Trophoblast cell (in vitro differentiated cells and primary cell): ENCODE data around the gene COL25A1.

Source experiments
- DNase-seq, 2 donors: peaks; one replicate each; pipeline ENCODE4 v3.0.0-alpha.2; 2016
- H2AFZ ChIP-seq: 2 replicates; pipeline ENCODE4 v1.6.1; 2013; ENCODE audit warnings: low read length, moderate library complexity, mild to moderate bottlenecking; ENCODE audit not compliant: insufficient read depth, poor library complexity
- H2AK5ac ChIP-seq: 2 replicates; pipeline ENCODE4 v1.6.1; 2013; ENCODE audit warnings: mild to moderate bottlenecking, low read length
- H2BK120ac ChIP-seq: 2 replicates; pipeline ENCODE4 v1.6.1; 2013; ENCODE audit warnings: low read length, mild to moderate bottlenecking, moderate library complexity; ENCODE audit not compliant: insufficient read depth, poor library complexity
- H2BK12ac ChIP-seq: 2 replicates; pipeline ENCODE4 v1.6.1; 2013; ENCODE audit warnings: mild to moderate bottlenecking, low read length, moderate library complexity
- H2BK5ac ChIP-seq: 2 replicates; pipeline ENCODE4 v1.6.1; 2013; ENCODE audit warnings: low read length, low read depth, moderate library complexity, mild to moderate bottlenecking; ENCODE audit not compliant: poor library complexity
- H3K14ac ChIP-seq: 2 replicates; pipeline ENCODE4 v1.6.1; 2013; ENCODE audit warnings: mild to moderate bottlenecking, low read length
- H3K18ac ChIP-seq: 2 replicates; pipeline ENCODE4 v1.6.1; 2013; ENCODE audit warnings: mild to moderate bottlenecking, low read length
- H3K23ac ChIP-seq: 2 replicates; pipeline ENCODE4 v1.6.1; 2013; ENCODE audit warnings: low read length
- H3K27ac ChIP-seq: 2 replicates; pipeline ENCODE4 v1.5.1; 2013; ENCODE audit warnings: low read depth, mild to moderate bottlenecking, inconsistent platforms, low read length, moderate library complexity
- H3K27me3 ChIP-seq: 2 replicates; pipeline ENCODE4 v1.6.1; 2013; ENCODE audit warnings: inconsistent platforms, mild to moderate bottlenecking, low read length, moderate library complexity; ENCODE audit not compliant: insufficient read depth
- H3K36me3 ChIP-seq, 2 experiments: 1 replicate in 1 of 2; 2 replicates in 1 of 2; pipeline ENCODE4 v1.6.1; 2013; ENCODE audit warnings: low read length in 2 of 2, mild to moderate bottlenecking in 2 of 2, moderate library complexity in 1 of 2; ENCODE audit not compliant: insufficient read depth in 2 of 2, control insufficient read depth in 1 of 2
- H3K4ac ChIP-seq: 2 replicates; pipeline ENCODE4 v1.6.1; 2013; ENCODE audit warnings: low read depth, mild to moderate bottlenecking, low read length, moderate library complexity
- H3K4me1 ChIP-seq, 2 experiments: 1 replicate in 1 of 2; 2 replicates in 1 of 2; pipeline ENCODE4 v1.6.1; 2013; ENCODE audit warnings: low read length in 2 of 2, mild to moderate bottlenecking in 2 of 2, moderate library complexity in 1 of 2; ENCODE audit not compliant: insufficient read depth in 2 of 2, control insufficient read depth in 1 of 2
- H3K4me2 ChIP-seq: 2 replicates; pipeline ENCODE4 v1.6.1; 2013; ENCODE audit warnings: inconsistent platforms, mild to moderate bottlenecking, low read length, moderate library complexity
- H3K4me3 ChIP-seq: 2 replicates; pipeline ENCODE4 v1.5.1; 2013; ENCODE audit warnings: mild to moderate bottlenecking, low read depth, low read length, inconsistent platforms
- H3K79me1 ChIP-seq: one replicate; pipeline ENCODE4 v1.6.1; 2013; ENCODE audit warnings: low read length
- H3K79me2 ChIP-seq: 2 replicates; pipeline ENCODE4 v1.6.1; 2013; ENCODE audit warnings: low read length, mild to moderate bottlenecking; ENCODE audit not compliant: control insufficient read depth, insufficient read depth, poor library complexity
- H3K9ac ChIP-seq: 2 replicates; pipeline ENCODE4 v1.6.1; 2013; ENCODE audit warnings: mild to moderate bottlenecking, low read length
- H3K9me3 ChIP-seq: 2 replicates; pipeline ENCODE4 v1.6.1; 2013; ENCODE audit warnings: low read depth, mild to moderate bottlenecking, control low read depth, inconsistent platforms, low read length; ENCODE audit not compliant: insufficient read depth
- H4K12ac ChIP-seq: 2 replicates; pipeline ENCODE4 v1.6.1; 2013; ENCODE audit warnings: low read depth, mild to moderate bottlenecking, low read length, moderate library complexity
- H4K8ac ChIP-seq: 2 replicates; pipeline ENCODE4 v1.6.1; 2013; ENCODE audit warnings: low read depth, mild to moderate bottlenecking, low read length, moderate library complexity
- H4K91ac ChIP-seq: one replicate; pipeline ENCODE4 v1.6.1; 2013; ENCODE audit warnings: low read depth, mild to moderate bottlenecking, low read length, moderate library complexity
- WGBS: extraction: QIAGEN DNeasy Blood & Tissue Kit; methylation state at CpG from one replicate; pipeline ENCODE4 v1.1.7; 2013; ENCODE audit warnings: missing lambda C conversion rate; ENCODE audit not compliant: insufficient read length, insufficient coverage; ENCODE audit errors: extremely low coverage; 5-methylcytosine and 5-hydroxymethylcytosine counted together

Gene COL25A1

GRCh38 chr4:109012286-109012880, 290.1 kb downstream of the COL25A1 start:
- WGBS, result no CpG with 5 or more reads among the region's 37 CpGs
- no peak overlapping the region for H4K12ac ChIP-seq
- no peak overlapping the region for H3K18ac ChIP-seq
- peaks cover 6% of the 10 kb centered on the region for H3K9me3 ChIP-seq
- H3K27ac ChIP-seq, result no peak overlapping the region
- H3K4ac ChIP-seq, result no peak overlapping the region
- H2AFZ ChIP-seq, result no peak overlapping the region
- no peaks in the 10 kb centered on the region for H3K27me3 ChIP-seq
- H3K9ac ChIP-seq, result no peak overlapping the region
- H2BK12ac ChIP-seq, result no peak overlapping the region
- no peak overlapping the region for H2BK5ac ChIP-seq
- H3K14ac ChIP-seq, result no peak overlapping the region
- H3K4me1 ChIP-seq, result no peaks in the 10 kb centered on the region
- no peak overlapping the region for H2AK5ac ChIP-seq
- no peaks in the 10 kb centered on the region for H3K79me2 ChIP-seq
- H3K23ac ChIP-seq, result no peak overlapping the region
- no peaks in the 10 kb centered on the region for H3K79me1 ChIP-seq
- no peak overlapping the region for H4K8ac ChIP-seq
- no peak for DNase-seq
- H2BK120ac ChIP-seq, result no peak overlapping the region
- H3K4me3 ChIP-seq, result no peak overlapping the region
- H4K91ac ChIP-seq, result no peak overlapping the region
- H3K36me3 ChIP-seq, result no peaks in the 10 kb centered on the region
- H3K4me2 ChIP-seq, result no peak overlapping the region

GRCh38 chr4:109011241-109012026, 291.0 kb downstream of the COL25A1 start:
- H2BK12ac ChIP-seq, result no peak overlapping the region
- no peak overlapping the region for H4K91ac ChIP-seq
- no CpG with 5 or more reads among the region's 3 CpGs for WGBS
- H3K14ac ChIP-seq, result no peak overlapping the region
- H3K4me2 ChIP-seq, result no peak overlapping the region
- H3K79me2 ChIP-seq, result no peaks in the 10 kb centered on the region
- no peaks in the 10 kb centered on the region for H3K79me1 ChIP-seq
- no peak for DNase-seq
- H3K27me3 ChIP-seq, result no peaks in the 10 kb centered on the region
- no peak overlapping the region for H3K4ac ChIP-seq
- no peak overlapping the region for H2AFZ ChIP-seq
- no peak overlapping the region for H3K27ac ChIP-seq
- H3K23ac ChIP-seq, result no peak overlapping the region
- H4K12ac ChIP-seq, result no peak overlapping the region
- peaks cover 6% of the 10 kb centered on the region for H3K9me3 ChIP-seq
- H4K8ac ChIP-seq, result no peak overlapping the region
- no peaks in the 10 kb centered on the region for H3K4me1 ChIP-seq
- no peak overlapping the region for H2BK120ac ChIP-seq
- no peaks in the 10 kb centered on the region for H3K36me3 ChIP-seq
- no peak overlapping the region for H3K4me3 ChIP-seq
- no peak overlapping the region for H3K9ac ChIP-seq
- no peak overlapping the region for H3K18ac ChIP-seq
- no peak overlapping the region for H2BK5ac ChIP-seq
- no peak overlapping the region for H2AK5ac ChIP-seq

- no peak overlapping the region for H3K9ac ChIP-seq
- H4K8ac ChIP-seq, result no peak overlapping the region
- H3K4me1 ChIP-seq, result no peaks in the 10 kb centered on the region
- no peak overlapping the region for H3K4me2 ChIP-seq
- H3K14ac ChIP-seq, result no peak overlapping the region
- no CpG with 5 or more reads among the region's 2 CpGs for WGBS
- H3K23ac ChIP-seq, result no peak overlapping the region
- H2BK12ac ChIP-seq, result no peak overlapping the region
- no peak overlapping the region for H2BK5ac ChIP-seq
- H3K79me1 ChIP-seq, result no peaks in the 10 kb centered on the region
- H3K4me3 ChIP-seq, result no peak overlapping the region
- no peak overlapping the region for H2AFZ ChIP-seq
- no peaks in the 10 kb centered on the region for H3K36me3 ChIP-seq
- H2BK120ac ChIP-seq, result no peak overlapping the region
- H3K27me3 ChIP-seq, result no peaks in the 10 kb centered on the region
- H3K79me2 ChIP-seq, result no peaks in the 10 kb centered on the region
- no peak overlapping the region for H4K12ac ChIP-seq
- H2AK5ac ChIP-seq, result no peak overlapping the region
- H3K9me3 ChIP-seq, result peaks cover 6% of the 10 kb centered on the region
- H3K18ac ChIP-seq, result no peak overlapping the region
- H3K27ac ChIP-seq, result no peak overlapping the region
- H3K4ac ChIP-seq, result no peak overlapping the region
- no peak overlapping the region for H4K91ac ChIP-seq
- no peak for DNase-seq
These were observed 291.9 kb downstream of the COL25A1 start for GRCh38 chr4:109010521-109010920.

GRCh38 chr4:109009909-109010308, 292.5 kb downstream of the COL25A1 start:
- Histone ChIP-seq H3K27ac (no peak overlapping the region), H2AK5ac (no peak overlapping the region), H3K9me3 (peaks cover 6% of the 10 kb centered on the region), H4K8ac (no peak overlapping the region), H4K12ac (no peak overlapping the region), H3K36me3 (no peaks in the 10 kb centered on the region), H3K4me2 (no peak overlapping the region), H3K9ac (no peak overlapping the region), H2AFZ (no peak overlapping the region), H3K18ac (no peak overlapping the region), H4K91ac (no peak overlapping the region), H3K14ac (no peak overlapping the region), H3K4ac (no peak overlapping the region), H3K79me2 (no peaks in the 10 kb centered on the region), H2BK5ac (no peak overlapping the region), H2BK120ac (no peak overlapping the region), H2BK12ac (no peak overlapping the region), H3K27me3 (no peaks in the 10 kb centered on the region), H3K4me1 (no peaks in the 10 kb centered on the region), H3K23ac (no peak overlapping the region), H3K79me1 (no peaks in the 10 kb centered on the region), H3K4me3 (no peak overlapping the region)
- no peak for DNase-seq
- WGBS, result no CpG with 5 or more reads among the region's 1 CpG
